ENCODE measurements around the gene KDM2A.

- TF ChIP-seq CTCF (conservative IDR thresholded peaks at IDR 0.05; ENCODE audit: low read length) (no peak), EZH2phosphoT487 (IDR thresholded peaks at IDR 0.05; ENCODE audit: borderline replicate concordance) (no peak)
Observed at GRCh38 chr11:67165623-67166022, 46.6 kb downstream of the KDM2A start.
